Activated CD8-positive, alpha-beta T cell treated with anti-CD3 and anti-CD28 coated beads, Interleukin-2, amount 10 ng/mL, durations not matched to agents 7 days and 5 days (primary cell): ENCODE measurements around the gene ATP6V1G1. TPM values are rescaled to one million over a fixed set of nuclear protein-coding genes. Genes with fewer than 3 reads are reported as not detected.
A peak's percentile ranks its signal among the peaks of the same experiment; 100 is the strongest.

ENCODE experiments used
- ATAC-seq: fragments of 150-1000 bp; cut with Tn5 transposase; one replicate; pipeline ENCODE4 v1.10.0; 2021; ENCODE audit warnings: moderate library complexity
- CTCF ChIA-PET: fragments of 350-600 bp; sonication (Branson Sonifier 250); formaldehyde crosslinking; loops from one replicate; lab custom pipeline; 2021; ENCODE audit warnings: antibody characterized with exemption; lab: Charles Lee
- POLR2A ChIA-PET: fragments of 350-600 bp; sonication (Branson Sonifier 250); formaldehyde crosslinking; loops from one replicate; lab custom pipeline; 2021; ENCODE audit warnings: antibody characterized with exemption; lab: Charles Lee
- DNase-seq: peaks from one replicate; pipeline ENCODE4 v3.0.0-alpha.2; 2020
- H3K27ac Mint-ChIP-seq: one replicate; pipeline ENCODE4 v1.8.0; 2021; ENCODE audit warnings: mild to moderate bottlenecking, mixed read lengths
- H3K27me3 Mint-ChIP-seq: one replicate; pipeline ENCODE4 v1.8.0; 2021; ENCODE audit warnings: low read depth, mixed read lengths
- H3K36me3 Mint-ChIP-seq: one replicate; pipeline ENCODE4 v1.8.0; 2021; ENCODE audit warnings: low read depth, mixed read lengths
- H3K4me1 Mint-ChIP-seq: one replicate; pipeline ENCODE4 v1.8.0; 2021; ENCODE audit warnings: low read depth, mixed read lengths
- H3K4me3 Mint-ChIP-seq: one replicate; pipeline ENCODE4 v1.8.0; 2021; ENCODE audit warnings: mild to moderate bottlenecking, mixed read lengths
- H3K9me3 Mint-ChIP-seq: one replicate; pipeline ENCODE4 v1.8.0; 2022; ENCODE audit warnings: mixed read lengths; ENCODE audit not compliant: insufficient read depth
- total RNA-seq, 2 experiments: library from RNA; stranded (reverse); gene quantifications; one replicate each; pipeline ENCODE4 v1.2.3, GENCODE V29; 2021

Gene ATP6V1G1
- total RNA-seq, 2 experiments from 2014 or later, result 79.2 to 82.0 TPM

DNA sequence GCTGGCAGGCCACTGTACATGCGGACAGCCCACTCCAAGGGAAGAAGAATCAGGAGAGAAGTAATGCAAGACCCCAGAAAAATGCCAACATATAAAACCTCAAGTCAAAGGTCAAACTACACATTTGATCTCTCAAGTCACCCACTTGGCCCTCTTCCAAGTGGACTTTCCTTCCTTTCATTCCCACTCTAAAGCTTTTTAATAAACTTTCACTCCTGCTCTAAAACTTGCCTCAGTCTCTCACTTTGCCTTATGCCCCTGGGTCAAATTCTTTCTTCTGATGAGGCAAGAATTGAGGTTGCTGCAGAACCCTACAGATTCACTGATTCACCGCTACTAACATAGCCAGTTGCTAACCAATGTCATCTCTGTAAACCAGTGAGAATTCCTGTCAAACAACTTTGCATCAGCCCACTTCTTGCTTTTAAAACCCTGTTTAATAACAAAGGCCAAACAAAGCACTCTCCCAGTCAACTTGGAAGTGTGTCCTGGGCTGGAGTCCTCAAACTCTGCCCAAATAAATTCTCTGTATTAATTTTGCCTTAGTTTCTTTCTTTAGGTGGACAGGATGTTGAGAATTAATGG, 6.9 kb upstream of the ATP6V1G1 start:
- no peaks in the 10 kb centered on the region for H3K4me1 Mint-ChIP-seq
- ATAC-seq (no peak), DNase-seq (no peak)
- H3K27me3 Mint-ChIP-seq, result peaks cover 10% of the 10 kb centered on the region
- no peaks in the 10 kb centered on the region for H3K9me3 Mint-ChIP-seq
- no peak overlapping the region for H3K4me3 Mint-ChIP-seq
- CTCF ChIA-PET, result interaction anchor here (2.1 kb wide), 1 partner anchor 73 kb away, joined by 5 read pairs; no protein-coding TSS in a partner anchor
- H3K36me3 Mint-ChIP-seq, result no peaks in the 10 kb centered on the region
- no peak overlapping the region for H3K27ac Mint-ChIP-seq
- POLR2A ChIA-PET, result interaction anchor here (1.5 kb wide), 1 partner anchor 8 kb away, joined by 4 read pairs; no protein-coding TSS in a partner anchor

DNA sequence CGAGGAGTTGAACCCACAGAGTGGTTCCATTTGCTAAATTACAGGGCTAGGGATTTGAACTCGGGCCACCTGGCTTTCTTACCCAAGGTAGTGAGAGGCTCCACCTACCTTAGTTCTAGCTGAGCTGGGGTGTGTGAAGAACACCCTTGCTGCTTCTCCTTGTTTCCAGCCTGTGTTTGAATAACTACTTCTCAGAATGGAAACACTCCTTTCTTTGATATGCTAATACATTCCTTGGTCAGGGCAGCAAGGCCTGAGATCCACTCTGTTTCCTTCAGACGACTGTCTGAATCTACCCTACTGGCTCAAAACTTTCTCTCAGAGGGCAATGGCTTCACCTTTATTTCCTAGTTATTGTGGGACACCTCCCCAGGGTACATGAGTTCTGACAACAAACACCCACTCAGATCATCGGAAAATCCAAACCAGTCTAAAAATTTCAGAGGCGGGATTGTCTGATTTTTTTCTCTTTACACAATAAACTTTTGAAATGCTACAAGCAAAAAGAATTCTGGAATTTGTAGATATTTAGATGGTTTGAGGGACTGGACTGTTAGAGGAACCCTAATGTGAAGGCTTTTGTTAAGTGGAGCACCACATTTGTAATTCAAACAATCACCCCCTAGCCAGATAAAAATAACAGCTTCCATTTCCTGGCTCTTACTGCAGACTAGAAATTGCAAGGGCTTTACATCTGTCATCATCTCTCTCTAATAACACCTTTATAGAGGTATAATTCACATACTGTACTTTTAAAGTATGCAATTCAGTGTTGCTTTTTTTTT, 4.0 kb upstream of the ATP6V1G1 start:
- Mint-ChIP-seq H3K36me3 (peaks cover 10% of the 10 kb centered on the region), H3K4me3 (no peak overlapping the region), H3K4me1 (peaks cover 10% of the 10 kb centered on the region), H3K27me3 (peaks cover 10% of the 10 kb centered on the region), H3K27ac (no peak overlapping the region), H3K9me3 (no peaks in the 10 kb centered on the region)
- ATAC-seq (no peak), DNase-seq (no peak)
- POLR2A ChIA-PET, result no interaction called here
- CTCF ChIA-PET, result interaction anchor here (1.1 to 1.4 kb wide), 3 partner anchors 28 to 96 kb away, joined by 3 to 4 read pairs (median 3); no protein-coding TSS in a partner anchor

DNA sequence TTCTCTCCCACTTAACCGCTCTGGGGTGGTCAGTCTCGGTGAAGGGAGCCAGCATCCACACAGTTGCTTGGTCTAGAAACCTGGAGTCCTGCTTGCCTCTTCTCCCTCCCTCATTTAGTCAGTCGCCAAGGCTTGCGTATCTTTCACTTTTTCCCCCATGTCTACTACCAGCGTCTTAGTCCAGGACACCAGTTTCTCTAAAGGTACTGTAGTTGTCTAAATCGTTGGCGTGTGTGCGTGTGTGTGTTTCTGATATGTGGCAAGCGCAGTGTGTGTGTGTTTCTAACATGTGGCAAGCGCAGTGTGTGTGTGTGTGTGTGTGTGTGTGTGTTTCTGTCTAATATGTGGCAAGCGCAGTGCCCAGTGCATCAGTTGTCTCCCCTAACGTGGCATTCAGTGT, 641 bp downstream of the ATP6V1G1 start:
- ATAC-seq (no peak), DNase-seq (peak; percentile 33)
- ChIA-PET CTCF (interaction anchor here (0.8 to 11.4 kb wide), 8 partner anchors 23 to 183 kb away, joined by 3 to 269 read pairs (median 4); partner anchors contain the start of gene TMEM268), POLR2A (interaction anchor here (0.8 to 2.4 kb wide), 19 partner anchors 8 to 202 kb away, joined by 3 to 27 read pairs (median 5); partner anchors contain the start of genes AKNA, TEX53, TMEM268 and WHRN)
- Mint-ChIP-seq H3K9me3 (no peaks in the 10 kb centered on the region), H3K4me1 (peaks cover 52% of the 10 kb centered on the region), H3K27ac (peak overlapping the region; percentile 98), H3K27me3 (peaks cover 2% of the 10 kb centered on the region), H3K36me3 (peaks cover 39% of the 10 kb centered on the region), H3K4me3 (peak overlapping the region; percentile 100)

DNA sequence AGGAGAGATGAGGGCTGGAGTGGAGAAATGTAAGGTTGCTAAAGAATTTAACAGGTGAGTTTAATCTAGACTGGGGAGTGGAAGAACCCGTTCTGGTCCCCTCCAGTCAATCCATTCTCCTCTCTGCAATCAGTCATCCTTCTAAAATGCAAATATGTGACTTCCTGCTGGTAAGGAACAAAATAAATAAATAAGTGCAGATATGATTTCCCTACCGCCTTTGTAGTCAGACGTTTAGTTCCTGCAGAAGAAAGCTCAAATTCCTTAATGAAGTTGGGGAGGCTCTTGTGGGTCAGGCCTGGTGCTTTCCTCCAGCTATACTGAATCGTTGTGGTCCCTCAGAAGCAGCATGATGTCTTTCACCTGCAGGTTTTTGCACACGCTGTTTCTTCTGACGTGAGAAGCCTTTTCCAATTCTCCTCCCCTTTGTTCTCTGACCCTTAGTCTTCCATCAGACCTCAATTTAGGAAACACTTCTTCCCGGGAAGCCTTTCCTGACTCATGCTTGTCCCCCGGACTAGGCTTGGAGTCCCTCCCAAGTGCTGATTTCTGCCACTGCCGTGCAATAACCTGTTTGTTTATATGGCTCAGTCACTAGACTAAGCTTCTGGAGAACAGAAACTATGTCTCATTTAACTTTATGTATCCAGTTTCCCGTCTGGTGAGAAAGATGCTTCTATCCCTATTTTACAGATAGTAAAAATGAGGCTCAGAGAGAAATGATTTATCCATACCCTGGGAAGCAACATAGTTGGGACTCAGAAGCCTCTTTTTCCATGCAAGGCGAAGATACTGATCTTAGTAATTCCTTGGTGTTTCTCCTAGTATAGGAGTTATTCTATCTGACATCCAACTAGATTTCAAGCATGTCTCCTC, 1.3 kb downstream of the ATP6V1G1 start:
- peak; percentile 25 for DNase-seq
- H3K4me3 Mint-ChIP-seq, result peak overlapping the region; percentile 100
- peak overlapping the region; percentile 98 for H3K27ac Mint-ChIP-seq
- peaks cover 56% of the 10 kb centered on the region for H3K4me1 Mint-ChIP-seq
- H3K36me3 Mint-ChIP-seq, result peaks cover 46% of the 10 kb centered on the region
- ChIA-PET POLR2A (interaction anchor here (0.6 to 2.4 kb wide), 15 partner anchors 9 to 340 kb away, joined by 3 to 27 read pairs (median 4); partner anchors contain the start of genes AKNA, TMEM268 and WHRN), CTCF (interaction anchor here (0.7 to 11.4 kb wide), 8 partner anchors 23 to 183 kb away, joined by 3 to 269 read pairs (median 6); partner anchors contain the start of gene TMEM268)
- ATAC-seq, result no peak
- no peaks in the 10 kb centered on the region for H3K9me3 Mint-ChIP-seq
- peaks cover 2% of the 10 kb centered on the region for H3K27me3 Mint-ChIP-seq

DNA sequence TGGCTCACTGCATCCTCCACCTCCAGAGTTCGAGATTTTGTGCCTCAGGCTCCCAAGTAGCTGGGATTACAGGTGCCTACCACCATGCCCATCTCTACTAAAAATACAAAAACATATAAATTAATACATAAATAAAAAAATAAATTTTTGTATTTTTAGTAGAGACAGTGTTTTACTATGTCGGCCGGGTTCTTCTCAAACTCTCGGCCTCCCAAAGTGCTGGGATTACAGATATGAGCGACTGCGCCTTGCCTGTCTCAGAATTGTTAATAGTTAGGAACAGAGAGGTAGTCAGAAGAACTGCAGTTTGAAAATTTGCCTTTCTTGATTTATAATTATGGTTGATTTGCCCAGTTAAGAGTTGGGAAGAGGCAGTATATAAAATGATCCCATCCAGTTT, 2.8 kb downstream of the ATP6V1G1 start:
- H3K4me3 Mint-ChIP-seq, result peak overlapping the region; percentile 51
- no peaks in the 10 kb centered on the region for H3K9me3 Mint-ChIP-seq
- no peaks in the 10 kb centered on the region for H3K27me3 Mint-ChIP-seq
- CTCF ChIA-PET, result interaction anchor here (2.3 to 11.4 kb wide), 3 partner anchors 52 to 185 kb away, joined by 7 to 269 read pairs (median 16); no protein-coding TSS in a partner anchor
- ATAC-seq (no peak), DNase-seq (no peak)
- peaks cover 58% of the 10 kb centered on the region for H3K36me3 Mint-ChIP-seq
- POLR2A ChIA-PET, result no interaction called here
- H3K27ac Mint-ChIP-seq, result peak overlapping the region; percentile 59
- H3K4me1 Mint-ChIP-seq, result peaks cover 58% of the 10 kb centered on the region

DNA sequence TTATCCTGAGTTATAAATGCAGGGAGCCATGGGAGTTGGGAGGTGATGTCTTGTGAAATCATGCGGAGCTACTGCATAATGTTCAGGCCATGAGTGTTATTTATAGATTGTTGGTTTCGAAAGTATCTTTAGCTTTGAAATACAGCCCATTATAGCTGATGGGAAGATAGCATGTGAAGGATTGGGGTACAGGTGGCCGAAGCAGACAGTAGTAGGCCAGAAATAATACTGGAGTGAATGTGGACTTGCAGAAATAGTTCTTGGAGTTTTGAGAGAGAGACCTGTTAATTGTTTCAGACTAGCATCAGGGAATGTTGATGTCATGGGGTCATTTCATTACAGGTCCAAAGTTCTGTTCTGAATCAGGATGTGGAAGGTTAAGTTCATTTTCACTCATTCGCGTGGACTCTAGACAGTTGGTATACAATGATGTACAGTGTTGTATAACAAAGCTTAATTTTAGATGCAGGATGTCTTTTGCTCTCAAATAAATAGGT, 3.8 kb downstream of the ATP6V1G1 start:
- peaks cover 64% of the 10 kb centered on the region for H3K36me3 Mint-ChIP-seq
- no peaks in the 10 kb centered on the region for H3K27me3 Mint-ChIP-seq
- peak overlapping the region; percentile 90 for H3K27ac Mint-ChIP-seq
- ATAC-seq (no peak), DNase-seq (no peak)
- no peaks in the 10 kb centered on the region for H3K9me3 Mint-ChIP-seq
- ChIA-PET CTCF (interaction anchor here (0.9 to 11.4 kb wide), 24 partner anchors 9 to 318 kb away, joined by 3 to 269 read pairs (median 7); partner anchors contain the start of gene TMEM268), POLR2A (interaction anchor here (0.6 to 2.8 kb wide), 9 partner anchors 9 to 339 kb away, joined by 3 to 34 read pairs (median 5); partner anchors contain the start of genes AKNA, TMEM268 and TNFSF8)
- H3K4me1 Mint-ChIP-seq, result peaks cover 63% of the 10 kb centered on the region
- peak overlapping the region; percentile 72 for H3K4me3 Mint-ChIP-seq

DNA sequence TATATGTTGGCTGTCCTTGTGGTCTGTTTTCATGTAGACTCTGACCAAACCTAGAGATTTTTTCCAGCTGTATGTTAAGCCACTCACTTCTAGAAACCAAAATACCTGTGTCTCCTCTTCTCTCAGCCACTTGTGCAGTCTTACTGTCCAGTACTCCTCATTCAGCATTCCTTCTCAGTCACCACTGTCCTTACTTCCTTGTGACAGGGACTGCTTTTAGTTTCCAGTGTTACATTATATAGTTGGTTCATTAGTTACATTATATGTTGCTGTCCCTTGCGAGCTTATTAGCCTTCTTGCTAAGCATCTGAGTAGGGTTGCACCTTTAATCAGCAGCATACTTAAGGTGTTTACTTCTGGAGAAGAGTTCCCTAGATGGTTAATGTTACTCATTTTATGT, 4.3 kb downstream of the ATP6V1G1 start:
- ATAC-seq (no peak), DNase-seq (no peak)
- Mint-ChIP-seq H3K27me3 (no peaks in the 10 kb centered on the region), H3K9me3 (no peaks in the 10 kb centered on the region), H3K36me3 (peaks cover 68% of the 10 kb centered on the region), H3K27ac (peak overlapping the region; percentile 90), H3K4me1 (peaks cover 65% of the 10 kb centered on the region), H3K4me3 (peak overlapping the region; percentile 72)
- POLR2A ChIA-PET, result interaction anchor here (0.6 to 2.8 kb wide), 10 partner anchors 8 to 338 kb away, joined by 3 to 34 read pairs (median 4); partner anchors contain the start of genes AKNA, TMEM268 and TNFSF8
- CTCF ChIA-PET, result interaction anchor here (0.8 to 11.4 kb wide), 32 partner anchors 9 to 441 kb away, joined by 3 to 269 read pairs (median 6); partner anchors contain the start of genes TMEM268 and WHRN

DNA sequence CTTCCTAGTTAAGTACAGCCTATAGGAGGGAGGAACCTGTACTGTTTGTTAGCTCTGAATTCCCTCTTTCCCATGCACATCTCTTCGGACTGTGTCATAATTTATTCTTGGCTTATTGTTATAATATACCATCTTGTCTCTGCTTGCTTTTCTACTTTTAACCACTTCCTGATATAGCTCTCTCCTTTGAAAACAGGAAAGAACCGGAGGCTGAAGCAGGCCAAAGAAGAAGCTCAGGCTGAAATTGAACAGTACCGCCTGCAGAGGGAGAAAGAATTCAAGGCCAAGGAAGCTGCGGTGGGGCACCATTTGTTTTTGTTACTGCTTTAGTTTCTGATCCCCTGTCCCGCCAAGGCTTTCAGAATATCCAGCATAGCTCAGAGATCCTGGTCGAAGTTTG, 4.8 kb downstream of the ATP6V1G1 start:
- peak; percentile 83 for DNase-seq
- ATAC-seq, result peak; percentile 47
- no peaks in the 10 kb centered on the region for H3K9me3 Mint-ChIP-seq
- H3K27me3 Mint-ChIP-seq, result no peaks in the 10 kb centered on the region
- H3K4me3 Mint-ChIP-seq, result peak overlapping the region; percentile 72
- ChIA-PET POLR2A (interaction anchor here (0.6 to 2.8 kb wide), 11 partner anchors 9 to 338 kb away, joined by 3 to 34 read pairs (median 5); partner anchors contain the start of genes AKNA, TMEM268 and TNFSF8), CTCF (interaction anchor here (0.7 to 11.4 kb wide), 36 partner anchors 8 to 440 kb away, joined by 3 to 269 read pairs (median 6); partner anchors contain the start of genes TMEM268 and WHRN)
- peak overlapping the region; percentile 90 for H3K27ac Mint-ChIP-seq
- H3K36me3 Mint-ChIP-seq, result peaks cover 71% of the 10 kb centered on the region
- peaks cover 60% of the 10 kb centered on the region for H3K4me1 Mint-ChIP-seq

DNA sequence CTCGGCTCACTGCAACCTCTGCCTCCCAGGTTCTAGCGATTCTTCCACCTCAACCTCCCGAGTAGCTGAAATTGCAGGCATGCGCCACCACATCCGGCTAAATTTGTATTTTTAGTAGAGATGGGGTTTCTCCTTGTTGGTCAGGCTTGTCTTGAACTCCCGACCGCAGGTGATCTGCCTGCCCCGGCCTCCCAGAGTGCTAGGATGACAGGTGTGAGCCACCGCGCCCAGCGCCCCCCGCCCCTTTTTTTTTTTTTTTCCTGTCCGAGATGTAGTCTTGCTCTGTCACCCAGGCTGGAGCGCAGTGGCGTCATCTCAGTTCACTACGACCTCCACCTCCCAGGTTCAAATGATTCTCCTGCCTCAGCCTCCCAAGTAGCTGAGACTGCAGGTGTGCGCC, 6.6 kb downstream of the ATP6V1G1 start:
- no peak overlapping the region for H3K4me3 Mint-ChIP-seq
- no peak for ATAC-seq
- H3K4me1 Mint-ChIP-seq, result peaks cover 51% of the 10 kb centered on the region
- CTCF ChIA-PET, result interaction anchor here (2.7 to 11.4 kb wide), 3 partner anchors 17 to 87 kb away, joined by 7 to 269 read pairs (median 59); partner anchors contain the start of gene TMEM268
- POLR2A ChIA-PET, result no interaction called here
- no peaks in the 10 kb centered on the region for H3K27me3 Mint-ChIP-seq
- no peaks in the 10 kb centered on the region for H3K9me3 Mint-ChIP-seq
- DNase-seq, result no peak
- H3K36me3 Mint-ChIP-seq, result peaks cover 69% of the 10 kb centered on the region
- no peak overlapping the region for H3K27ac Mint-ChIP-seq
